ENCODE data around the gene HECW1. TPM values are rescaled to one million over a fixed set of nuclear protein-coding genes. Genes with fewer than 3 reads are reported as not detected.

The HECW1 gene
- total RNA-seq, 1 donor from 2014 or later = 1.6 TPM

GRCh38 chr7:43248961-43249822 lies 136.7 kb downstream of the HECW1 start:
- no peak overlapping the region for H3K27ac ChIP-seq
- DNase-seq (peak; percentile 64), ATAC-seq (peak; percentile 73)
- no peaks in the 10 kb centered on the region for H3K4me1 ChIP-seq
- TF ChIP-seq CTCF (IDR thresholded peaks at IDR 0.05) = no peak
- no peaks in the 10 kb centered on the region for H3K9me3 ChIP-seq
- H3K27me3 ChIP-seq = no peaks in the 10 kb centered on the region
- no peaks in the 10 kb centered on the region for H3K36me3 ChIP-seq
- peak overlapping the region; percentile 20 for H3K4me3 ChIP-seq
- intact Hi-C loops (cut with DNase I) = no loop called here

GRCh38 chr7:43249823-43250145 lies 137.3 kb downstream of the HECW1 start:
- DNase-seq (no peak), ATAC-seq (no peak)
- intact Hi-C loops (cut with DNase I) = no loop called here
- Histone ChIP-seq H3K27ac (no peak overlapping the region), H3K4me3 (peak overlapping the region; percentile 20), H3K9me3 (no peaks in the 10 kb centered on the region), H3K4me1 (no peaks in the 10 kb centered on the region), H3K27me3 (no peaks in the 10 kb centered on the region), H3K36me3 (no peaks in the 10 kb centered on the region)
- no peak for TF ChIP-seq CTCF (IDR thresholded peaks at IDR 0.05)

GRCh38 chr7:43260980-43261878 lies 148.8 kb downstream of the HECW1 start:
- intact Hi-C loops (cut with DNase I) = loop anchor here (10.0 kb wide), 1 partner anchor 316 kb away; no protein-coding TSS in a partner anchor
- peak; percentile 94 for TF ChIP-seq CTCF (IDR thresholded peaks at IDR 0.05)
- Histone ChIP-seq H3K4me3 (no peak overlapping the region), H3K27me3 (no peaks in the 10 kb centered on the region), H3K9me3 (no peaks in the 10 kb centered on the region), H3K36me3 (no peaks in the 10 kb centered on the region), H3K27ac (no peak overlapping the region), H3K4me1 (no peaks in the 10 kb centered on the region)
- DNase-seq (peak; percentile 79), ATAC-seq (peak; percentile 95)

- intact Hi-C loops (cut with DNase I) = loop anchor here (10.0 kb wide), 1 partner anchor 320 kb away; no protein-coding TSS in a partner anchor
- DNase-seq (no peak), ATAC-seq (no peak)
- Histone ChIP-seq H3K9me3 (no peaks in the 10 kb centered on the region), H3K4me1 (no peaks in the 10 kb centered on the region), H3K36me3 (no peaks in the 10 kb centered on the region), H3K4me3 (no peak overlapping the region), H3K27me3 (no peaks in the 10 kb centered on the region), H3K27ac (no peak overlapping the region)
- TF ChIP-seq CTCF (IDR thresholded peaks at IDR 0.05) = no peak
Observed at GRCh38 chr7:43265139-43265538, 152.7 kb downstream of the HECW1 start.

GRCh38 chr7:43273939-43274719 lies 161.7 kb downstream of the HECW1 start:
- no peaks in the 10 kb centered on the region for H3K4me1 ChIP-seq
- DNase-seq (no peak), ATAC-seq (no peak)
- no peaks in the 10 kb centered on the region for H3K36me3 ChIP-seq
- intact Hi-C loops (cut with DNase I) = no loop called here
- no peaks in the 10 kb centered on the region for H3K9me3 ChIP-seq
- no peaks in the 10 kb centered on the region for H3K27me3 ChIP-seq
- no peak for TF ChIP-seq CTCF (IDR thresholded peaks at IDR 0.05)
- H3K27ac ChIP-seq = no peak overlapping the region
- H3K4me3 ChIP-seq = no peak overlapping the region
